ENCODE data around the gene CSNK1A1. TPM values are rescaled to one million over a fixed set of nuclear protein-coding genes. Genes with fewer than 3 reads are reported as not detected.

Gene CSNK1A1
- total RNA-seq, 1 experiment from 2014 or later, result 244 TPM

- CTCF ChIA-PET, result no interaction called here
These were observed 46.6 kb downstream of the CSNK1A1 start for GRCh38 chr5:149504677-149505076.

DNA sequence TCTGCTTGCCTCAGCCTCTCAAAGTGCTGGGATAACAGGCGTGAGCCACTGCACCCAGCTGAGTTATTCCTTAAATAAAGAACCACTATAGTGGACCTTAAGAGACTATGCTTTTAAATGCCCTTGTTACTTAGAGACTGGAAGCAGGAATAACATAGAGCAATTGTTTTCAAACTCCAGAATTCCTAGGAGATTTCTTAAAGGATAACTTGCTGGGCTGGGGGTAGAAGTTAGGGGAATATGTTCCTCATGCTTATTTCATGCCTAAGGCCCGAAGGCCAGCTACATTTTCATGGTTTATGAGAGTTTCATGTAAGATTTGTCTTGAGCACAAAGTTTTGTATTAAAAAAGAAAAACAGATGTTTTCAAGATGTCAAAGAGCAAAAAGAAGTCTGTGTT is 48.2 kb downstream of the CSNK1A1 start:
- Histone ChIP-seq H3K9me3 (ENCODE audit: low read depth, low read length, poor library complexity, severe bottlenecking) (no peaks in the 10 kb centered on the region), H3K27me3 (replicated peaks; ENCODE audit: insufficient read depth, low read depth, low read length, poor library complexity) (no peaks in the 10 kb centered on the region), H3K4me3 (ENCODE audit: low read depth, low read length, poor library complexity, severe bottlenecking) (no peak overlapping the region), H3K4me1 (ENCODE audit: insufficient read depth, low read length, poor library complexity, severe bottlenecking) (no peaks in the 10 kb centered on the region), H3K27ac (ENCODE audit: low read depth, low read length, poor library complexity, severe bottlenecking) (peak overlapping the region; percentile 32), H3K36me3 (ENCODE audit: insufficient read depth, low read length, poor library complexity, severe bottlenecking) (peaks cover 94% of the 10 kb centered on the region)
- no peak for DNase-seq (ENCODE audit: low spot score)
- no peak for TF ChIP-seq EZH2 (IDR thresholded peaks at IDR 0.05; ENCODE audit: borderline replicate concordance, low read depth, low read length, poor library complexity, severe bottlenecking)
- TF ChIP-seq CTCF (conservative IDR thresholded peaks at IDR 0.05; ENCODE audit: low read depth, low read length), result no peak
- intact Hi-C loops (cut with micrococcal nuclease; ENCODE audit: unreplicated experiment), result no loop called here
- ChIA-PET CTCF (no interaction called here), POLR2A (ENCODE audit: low non-redundant PET) (interaction anchor here (0.5 kb wide), 1 partner anchor 42 kb away, joined by 3 read pairs; no protein-coding TSS in a partner anchor)
- no TSS peak for BruUV-seq (replicated peaks)

More at GRCh38 chr5:149504677-149505076, 46.6 kb downstream of the CSNK1A1 start:
- H3K27ac ChIP-seq (ENCODE audit: low read depth, low read length, poor library complexity, severe bottlenecking), result no peak overlapping the region
- no peaks in the 10 kb centered on the region for H3K4me1 ChIP-seq (ENCODE audit: insufficient read depth, low read length, poor library complexity, severe bottlenecking)
- POLR2A ChIA-PET (ENCODE audit: low non-redundant PET), result no interaction called here
- H3K9me3 ChIP-seq (ENCODE audit: low read depth, low read length, poor library complexity, severe bottlenecking), result no peaks in the 10 kb centered on the region
- BruUV-seq (replicated peaks), result no TSS peak
- no peak for DNase-seq (ENCODE audit: low spot score)
- TF ChIP-seq CTCF (conservative IDR thresholded peaks at IDR 0.05; ENCODE audit: low read depth, low read length) (no peak), EZH2 (IDR thresholded peaks at IDR 0.05; ENCODE audit: borderline replicate concordance, low read depth, low read length, poor library complexity, severe bottlenecking) (no peak)
- H3K4me3 ChIP-seq (ENCODE audit: low read depth, low read length, poor library complexity, severe bottlenecking), result no peak overlapping the region
- peaks cover 94% of the 10 kb centered on the region for H3K36me3 ChIP-seq (ENCODE audit: insufficient read depth, low read length, poor library complexity, severe bottlenecking)
- intact Hi-C loops (cut with micrococcal nuclease; ENCODE audit: unreplicated experiment), result no loop called here
- H3K27me3 ChIP-seq (replicated peaks; ENCODE audit: insufficient read depth, low read depth, low read length, poor library complexity), result no peaks in the 10 kb centered on the region

DNA sequence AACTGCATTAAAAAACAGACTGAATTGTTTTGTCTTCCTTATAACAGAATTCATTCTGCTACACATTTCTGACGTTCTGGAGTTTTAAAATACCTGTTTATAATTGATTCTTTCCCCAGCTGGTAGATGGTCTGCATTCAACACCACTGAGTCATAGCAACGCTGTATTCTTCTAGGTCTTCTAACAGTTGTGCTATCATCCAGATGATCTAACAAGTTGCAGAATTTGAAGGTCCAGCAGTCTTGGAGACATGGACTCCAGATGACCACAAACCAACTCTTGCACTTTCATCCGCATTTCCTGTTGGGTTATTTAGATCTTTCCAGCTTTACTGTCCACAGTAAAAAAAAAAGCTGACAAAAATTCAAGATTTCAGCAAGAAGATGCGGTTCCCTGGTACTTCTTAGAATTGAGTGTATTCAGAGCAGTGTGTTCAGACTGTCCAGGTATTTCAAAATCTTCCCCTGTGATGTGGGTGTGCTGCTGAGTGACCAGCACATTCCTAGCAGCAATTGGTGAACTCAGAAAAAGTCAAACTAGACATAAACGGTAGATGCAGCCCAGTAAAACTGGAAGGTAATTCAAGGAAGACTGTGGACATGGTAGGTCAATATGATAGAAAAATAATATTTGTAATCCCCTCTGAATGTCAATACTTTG is 50.2 kb downstream of the CSNK1A1 start:
- no peak for DNase-seq (ENCODE audit: low spot score)
- BruUV-seq (replicated peaks), result no TSS peak
- intact Hi-C loops (cut with micrococcal nuclease; ENCODE audit: unreplicated experiment), result no loop called here
- Histone ChIP-seq H3K27ac (ENCODE audit: low read depth, low read length, poor library complexity, severe bottlenecking) (no peak overlapping the region), H3K4me3 (ENCODE audit: low read depth, low read length, poor library complexity, severe bottlenecking) (no peak overlapping the region), H3K36me3 (ENCODE audit: insufficient read depth, low read length, poor library complexity, severe bottlenecking) (peaks cover 86% of the 10 kb centered on the region), H3K4me1 (ENCODE audit: insufficient read depth, low read length, poor library complexity, severe bottlenecking) (peaks cover 15% of the 10 kb centered on the region), H3K27me3 (replicated peaks; ENCODE audit: insufficient read depth, low read depth, low read length, poor library complexity) (no peaks in the 10 kb centered on the region), H3K9me3 (ENCODE audit: low read depth, low read length, poor library complexity, severe bottlenecking) (no peaks in the 10 kb centered on the region)
- TF ChIP-seq CTCF (conservative IDR thresholded peaks at IDR 0.05; ENCODE audit: low read depth, low read length) (no peak), EZH2 (IDR thresholded peaks at IDR 0.05; ENCODE audit: borderline replicate concordance, low read depth, low read length, poor library complexity, severe bottlenecking) (no peak)
- ChIA-PET POLR2A (ENCODE audit: low non-redundant PET) (no interaction called here), CTCF (no interaction called here)

All from A673 (cell line).